Nephron progenitor cell (in vitro differentiated cells): ENCODE data around the gene ASCL3.
A peak's percentile ranks its signal among the peaks of the same experiment; 100 is the strongest.
"Not testable (repeated sequence)": the region's sequence is repeated elsewhere in the genome, so short reads cannot be mapped to it uniquely, and the experiment has no call there.

ENCODE experiments used
- DNase-seq: peaks from one replicate; pipeline ENCODE4 v3.0.0; 2021
- H3K27ac Mint-ChIP-seq: 2 replicates; pipeline ENCODE4 v1.8.0; 2021; ENCODE audit warnings: mild to moderate bottlenecking, moderate library complexity, mixed read lengths
- H3K27me3 Mint-ChIP-seq: 2 replicates; pipeline ENCODE4 v1.8.0; 2021; ENCODE audit warnings: mild to moderate bottlenecking, low read depth, mixed read lengths; ENCODE audit not compliant: poor library complexity
- H3K36me3 Mint-ChIP-seq: 2 replicates; pipeline ENCODE4 v1.8.0; 2021; ENCODE audit warnings: low read depth, mixed read lengths
- H3K4me1 Mint-ChIP-seq: 2 replicates; pipeline ENCODE4 v1.8.0; 2021; ENCODE audit warnings: mixed read lengths
- H3K4me3 Mint-ChIP-seq: 2 replicates; pipeline ENCODE4 v1.8.0; 2021; ENCODE audit warnings: mild to moderate bottlenecking, moderate library complexity, mixed read lengths
- H3K9me3 Mint-ChIP-seq: 2 replicates; pipeline ENCODE4 v1.8.0; 2021; ENCODE audit warnings: mild to moderate bottlenecking, moderate library complexity, mixed read lengths
- CTCF ChIP-seq: fragments of 200-600 bp; sonication (generic); IDR thresholded peaks from 2 replicates; pipeline ENCODE4 v1.5.0; 2021; ENCODE audit warnings: antibody characterized with exemption

The ASCL3 gene

GRCh38 chr11:8910649-8911026 is 32.2 kb downstream of the ASCL3 start:
- Mint-ChIP-seq H3K4me1 (peaks cover 41% of the 10 kb centered on the region), H3K9me3 (no peaks in the 10 kb centered on the region), H3K4me3 (peak overlapping the region; percentile 87), H3K36me3 (peaks cover 14% of the 10 kb centered on the region), H3K27ac (no peak overlapping the region), H3K27me3 (peaks cover 23% of the 10 kb centered on the region)
- DNase-seq = no peak
- no peak for TF ChIP-seq CTCF

GRCh38 chr11:8908099-8908498 is 34.7 kb downstream of the ASCL3 start:
- H3K4me1 Mint-ChIP-seq = peaks cover 23% of the 10 kb centered on the region
- no peak for TF ChIP-seq CTCF
- DNase-seq = no peak

GRCh38 chr11:8907116-8907515 is 35.7 kb downstream of the ASCL3 start:
- Mint-ChIP-seq H3K4me1 (peaks cover 18% of the 10 kb centered on the region), H3K36me3 (peaks cover 5% of the 10 kb centered on the region), H3K4me3 (no peak overlapping the region), H3K9me3 (peaks cover 5% of the 10 kb centered on the region), H3K27me3 (peaks cover 23% of the 10 kb centered on the region), H3K27ac (no peak overlapping the region)
- no peak for TF ChIP-seq CTCF
- DNase-seq = no peak

More at GRCh38 chr11:8908099-8908498, 34.7 kb downstream of the ASCL3 start:
- Mint-ChIP-seq H3K4me3 (no peak overlapping the region), H3K27me3 (peaks cover 23% of the 10 kb centered on the region), H3K27ac (no peak overlapping the region), H3K9me3 (no peaks in the 10 kb centered on the region), H3K36me3 (no peaks in the 10 kb centered on the region)

- no peak overlapping the region for H3K4me3 Mint-ChIP-seq
- peaks cover 23% of the 10 kb centered on the region for H3K27me3 Mint-ChIP-seq
- peaks cover 18% of the 10 kb centered on the region for H3K9me3 Mint-ChIP-seq
- H3K27ac Mint-ChIP-seq = no peak overlapping the region
- DNase-seq = no peak
- peaks cover 10% of the 10 kb centered on the region for H3K36me3 Mint-ChIP-seq
- TF ChIP-seq CTCF = no peak
- H3K4me1 Mint-ChIP-seq = peaks cover 17% of the 10 kb centered on the region
Measured at GRCh38 chr11:8905528-8906165, 37.2 kb downstream of the ASCL3 start.

GRCh38 chr11:8899119-8899753 is 43.6 kb downstream of the ASCL3 start:
- Mint-ChIP-seq H3K4me1 (no peaks in the 10 kb centered on the region), H3K36me3 (peaks cover 25% of the 10 kb centered on the region), H3K9me3 (peaks cover 53% of the 10 kb centered on the region), H3K4me3 (no peak overlapping the region), H3K27ac (no peak overlapping the region), H3K27me3 (no peaks in the 10 kb centered on the region)
- no peak for DNase-seq
- TF ChIP-seq CTCF = no peak

GRCh38 chr11:8891185-8891584 is 51.6 kb downstream of the ASCL3 start:
- H3K36me3 Mint-ChIP-seq, H3K27ac Mint-ChIP-seq, DNase-seq, H3K4me3 Mint-ChIP-seq, H3K4me1 Mint-ChIP-seq, H3K27me3 Mint-ChIP-seq: not testable (repeated sequence)
- H3K9me3 Mint-ChIP-seq = peaks cover 55% of the 10 kb centered on the region
